Esophagus muscularis mucosa (tissue), 4 donors: ENCODE measurements around the gene INO80E.

ENCODE experiments used
- EP300 ChIP-seq: sonication (generic); formaldehyde crosslinking; IDR thresholded peaks from one replicate; pipeline ENCODE4 v1.6.1; 2017; ENCODE audit warnings: antibody characterized with exemption
- POLR2AphosphoS5 ChIP-seq, 2 donors: sonication (generic); formaldehyde crosslinking; IDR thresholded peaks; one replicate each; pipeline ENCODE4 v1.6.1; 2017; ENCODE audit warnings: antibody characterized with exemption in 2 of 2
- TF ChIP-seq, protein P1 (sequence below), 3 experiments: fragments of 200-600 bp in 2 of 3; fragments of 450-650 bp in 1 of 3; sonication (generic) in 2 of 3; IDR thresholded peaks; one replicate each; pipeline ENCODE4 v1.5.1; 2017 to 2019; ENCODE audit warnings: antibody characterized with exemption in 3 of 3, mild to moderate bottlenecking in 2 of 3, moderate library complexity in 1 of 3

GRCh38 chr16:29995911-29996765, at the start of gene INO80E:
- TF ChIP-seq, protein P1, sequence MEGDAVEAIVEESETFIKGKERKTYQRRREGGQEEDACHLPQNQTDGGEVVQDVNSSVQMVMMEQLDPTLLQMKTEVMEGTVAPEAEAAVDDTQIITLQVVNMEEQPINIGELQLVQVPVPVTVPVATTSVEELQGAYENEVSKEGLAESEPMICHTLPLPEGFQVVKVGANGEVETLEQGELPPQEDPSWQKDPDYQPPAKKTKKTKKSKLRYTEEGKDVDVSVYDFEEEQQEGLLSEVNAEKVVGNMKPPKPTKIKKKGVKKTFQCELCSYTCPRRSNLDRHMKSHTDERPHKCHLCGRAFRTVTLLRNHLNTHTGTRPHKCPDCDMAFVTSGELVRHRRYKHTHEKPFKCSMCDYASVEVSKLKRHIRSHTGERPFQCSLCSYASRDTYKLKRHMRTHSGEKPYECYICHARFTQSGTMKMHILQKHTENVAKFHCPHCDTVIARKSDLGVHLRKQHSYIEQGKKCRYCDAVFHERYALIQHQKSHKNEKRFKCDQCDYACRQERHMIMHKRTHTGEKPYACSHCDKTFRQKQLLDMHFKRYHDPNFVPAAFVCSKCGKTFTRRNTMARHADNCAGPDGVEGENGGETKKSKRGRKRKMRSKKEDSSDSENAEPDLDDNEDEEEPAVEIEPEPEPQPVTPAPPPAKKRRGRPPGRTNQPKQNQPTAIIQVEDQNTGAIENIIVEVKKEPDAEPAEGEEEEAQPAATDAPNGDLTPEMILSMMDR (IDR thresholded peaks at IDR 0.05): no peak
- TF ChIP-seq POLR2AphosphoS5 (IDR thresholded peaks at IDR 0.05) (peak; percentile 85 to 97), EP300 (no peak)
